Measurements from ENCODE around the gene MYBPHL.

MYBPHL gene

GRCh38 chr1:109341944-109342930, 35.4 kb upstream of the MYBPHL start:
- no peak for DNase-seq (ENCODE audit: low spot score)
- no peak for TF ChIP-seq CTCF (conservative IDR thresholded peaks at IDR 0.05; ENCODE audit: low read depth)
- H3K27ac ChIP-seq, result no peak overlapping the region
- POLR2A ChIA-PET (ENCODE audit: low non-redundant PET), result no interaction called here
- CTCF ChIA-PET, result interaction anchor here (0.5 to 0.7 kb wide), 2 partner anchors 197 to 225 kb away, joined by 3 to 4 read pairs; no protein-coding TSS in a partner anchor

- ChIA-PET POLR2A (ENCODE audit: low non-redundant PET) (no interaction called here), CTCF (no interaction called here)
- DNase-seq (ENCODE audit: low spot score), result no peak
- TF ChIP-seq CTCF (conservative IDR thresholded peaks at IDR 0.05; ENCODE audit: low read depth), result no peak
- H3K27ac ChIP-seq, result no peak overlapping the region
These were observed 31.8 kb upstream of the MYBPHL start for GRCh38 chr1:109338608-109339007.

DNA sequence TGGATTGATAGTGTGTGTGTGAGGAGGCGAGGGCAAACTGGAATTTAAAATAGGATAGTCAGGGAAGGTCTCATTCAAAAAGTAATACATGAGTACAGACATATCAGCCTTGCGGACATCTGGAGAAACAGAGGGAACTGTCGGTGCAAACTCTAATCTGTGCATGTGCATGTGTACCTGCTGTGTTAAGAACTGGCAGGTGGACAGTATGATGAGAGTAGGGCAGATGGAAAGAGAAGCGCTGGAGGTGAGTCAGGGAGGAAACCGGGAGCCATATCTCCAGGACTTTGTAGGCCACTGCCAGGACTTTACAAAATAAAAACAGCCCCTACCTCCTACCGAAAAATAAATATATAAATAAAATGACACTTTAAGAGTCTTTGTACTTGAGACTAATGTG, 31.3 kb upstream of the MYBPHL start:
- CTCF ChIA-PET, result no interaction called here
- POLR2A ChIA-PET (ENCODE audit: low non-redundant PET), result no interaction called here
- no peak overlapping the region for H3K27ac ChIP-seq
- no peak for DNase-seq (ENCODE audit: low spot score)
- no peak for TF ChIP-seq CTCF (conservative IDR thresholded peaks at IDR 0.05; ENCODE audit: low read depth)

DNA sequence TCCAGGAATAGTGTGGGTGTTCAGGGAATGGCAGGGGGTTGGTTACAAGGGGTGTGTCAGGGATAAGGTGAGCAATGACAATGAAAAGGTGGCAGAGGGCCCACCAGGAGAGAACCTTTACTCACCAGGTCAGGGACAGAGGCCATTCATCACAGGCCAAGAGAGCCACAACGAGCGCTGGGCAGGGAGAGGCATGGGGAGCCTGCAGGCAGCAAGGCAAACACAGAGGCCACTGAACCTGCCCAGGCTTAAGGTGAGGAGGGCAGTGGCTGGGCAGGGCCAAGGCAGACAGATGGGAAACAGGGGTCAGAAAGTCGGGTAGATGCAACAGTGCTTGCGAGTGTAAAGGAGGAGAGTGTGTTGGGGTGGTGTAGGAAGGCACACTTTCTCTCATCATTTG, 28.3 kb upstream of the MYBPHL start:
- POLR2A ChIA-PET (ENCODE audit: low non-redundant PET), result no interaction called here
- no peak for TF ChIP-seq CTCF (conservative IDR thresholded peaks at IDR 0.05; ENCODE audit: low read depth)
- H3K27ac ChIP-seq, result no peak overlapping the region
- DNase-seq (ENCODE audit: low spot score), result no peak
- CTCF ChIA-PET, result interaction anchor here (0.6 kb wide), 2 partner anchors 13 to 23 kb away, joined by 3 to 4 read pairs; no protein-coding TSS in a partner anchor

- DNase-seq (ENCODE audit: low spot score), result no peak
- ChIA-PET CTCF (no interaction called here), POLR2A (ENCODE audit: low non-redundant PET) (no interaction called here)
- no peak overlapping the region for H3K27ac ChIP-seq
- TF ChIP-seq CTCF (conservative IDR thresholded peaks at IDR 0.05; ENCODE audit: low read depth), result no peak
These were observed 24.3 kb upstream of the MYBPHL start for GRCh38 chr1:109331113-109331512.

DNA sequence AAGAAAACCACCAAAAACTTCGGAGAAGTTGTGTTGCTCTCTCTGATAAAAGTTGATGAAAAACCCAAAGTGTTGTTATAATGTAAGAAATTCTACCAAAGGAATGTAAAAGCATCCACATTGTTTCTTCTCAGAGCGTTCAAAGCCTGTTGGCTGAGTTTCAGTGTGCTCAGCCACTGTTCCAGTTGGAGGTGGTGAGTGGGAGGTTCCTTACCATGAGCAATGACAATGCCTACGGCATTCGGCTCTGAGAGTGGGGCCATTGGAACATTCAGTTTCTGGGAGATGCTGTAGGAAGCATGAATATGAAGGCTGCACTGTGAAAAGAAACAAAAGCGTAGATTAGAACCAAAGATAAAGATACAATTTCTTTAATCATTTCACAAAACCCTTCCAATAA, 20.5 kb upstream of the MYBPHL start:
- DNase-seq (ENCODE audit: low spot score), result no peak
- TF ChIP-seq CTCF (conservative IDR thresholded peaks at IDR 0.05; ENCODE audit: low read depth), result no peak
- POLR2A ChIA-PET (ENCODE audit: low non-redundant PET), result no interaction called here
- CTCF ChIA-PET, result no interaction called here
- no peak overlapping the region for H3K27ac ChIP-seq
